ENCODE data around the gene ECI1.

GRCh38 chr16:2208308-2208707 lies 43.1 kb downstream of the ECI1 start:
- TF ChIP-seq, protein P1, sequence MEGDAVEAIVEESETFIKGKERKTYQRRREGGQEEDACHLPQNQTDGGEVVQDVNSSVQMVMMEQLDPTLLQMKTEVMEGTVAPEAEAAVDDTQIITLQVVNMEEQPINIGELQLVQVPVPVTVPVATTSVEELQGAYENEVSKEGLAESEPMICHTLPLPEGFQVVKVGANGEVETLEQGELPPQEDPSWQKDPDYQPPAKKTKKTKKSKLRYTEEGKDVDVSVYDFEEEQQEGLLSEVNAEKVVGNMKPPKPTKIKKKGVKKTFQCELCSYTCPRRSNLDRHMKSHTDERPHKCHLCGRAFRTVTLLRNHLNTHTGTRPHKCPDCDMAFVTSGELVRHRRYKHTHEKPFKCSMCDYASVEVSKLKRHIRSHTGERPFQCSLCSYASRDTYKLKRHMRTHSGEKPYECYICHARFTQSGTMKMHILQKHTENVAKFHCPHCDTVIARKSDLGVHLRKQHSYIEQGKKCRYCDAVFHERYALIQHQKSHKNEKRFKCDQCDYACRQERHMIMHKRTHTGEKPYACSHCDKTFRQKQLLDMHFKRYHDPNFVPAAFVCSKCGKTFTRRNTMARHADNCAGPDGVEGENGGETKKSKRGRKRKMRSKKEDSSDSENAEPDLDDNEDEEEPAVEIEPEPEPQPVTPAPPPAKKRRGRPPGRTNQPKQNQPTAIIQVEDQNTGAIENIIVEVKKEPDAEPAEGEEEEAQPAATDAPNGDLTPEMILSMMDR (conservative IDR thresholded peaks at IDR 0.05; ENCODE audit: low read length): no peak
- no peak for TF ChIP-seq EZH2phosphoT487 (IDR thresholded peaks at IDR 0.05; ENCODE audit: borderline replicate concordance)
